Vagina (tissue), 2 donors: Measurements from ENCODE around the gene EMX1. TPM values are rescaled to one million over a fixed set of nuclear protein-coding genes. Genes with fewer than 3 reads are reported as not detected.
A peak's percentile ranks its signal among the peaks of the same experiment; 100 is the strongest.

Experiments
- DNase-seq, 2 donors: peaks; one replicate each; pipeline ENCODE4 v3.0.0-alpha.2; 2017; ENCODE audit errors: extremely low spot score in 2 of 2
- H3K27ac ChIP-seq: fragments of 200-600 bp; sonication (generic); one replicate; pipeline ENCODE4 v1.5.1; 2019
- H3K27me3 ChIP-seq: fragments of 200-600 bp; sonication (generic); one replicate; pipeline ENCODE4 v1.5.1; 2019
- H3K36me3 ChIP-seq, 2 donors: fragments of 200-600 bp; sonication (generic); one replicate each; pipeline ENCODE4 v1.5.1; 2017 to 2019
- H3K4me1 ChIP-seq: fragments of 200-600 bp; sonication (generic); one replicate; pipeline ENCODE4 v1.5.1; 2019
- H3K4me3 ChIP-seq, 2 donors: fragments of 200-600 bp; sonication (generic); 1 replicate in 1 of 2; 2 replicates in 1 of 2; pipeline ENCODE4 v1.5.1; 2016 to 2019
- H3K9me3 ChIP-seq: fragments of 200-600 bp; sonication (generic); one replicate; pipeline ENCODE4 v1.5.1; 2019
- CTCF ChIP-seq, 3 experiments: fragments of 450-650 bp in 2 of 3; fragments of 200-600 bp in 1 of 3; sonication (generic) in 1 of 3; IDR thresholded peaks; one replicate each; pipeline ENCODE4 v1.5.1; 2017 to 2019; ENCODE audit warnings: antibody characterized with exemption in 3 of 3, mild to moderate bottlenecking in 2 of 3, moderate library complexity in 2 of 3
- POLR2A ChIP-seq, 2 donors: fragments of 450-650 bp; IDR thresholded peaks; one replicate each; pipeline ENCODE4 v1.6.1; 2017; ENCODE audit warnings: antibody characterized with exemption in 2 of 2, mild to moderate bottlenecking in 2 of 2, moderate library complexity in 2 of 2
- POLR2AphosphoS5 ChIP-seq, 2 donors: sonication (generic); formaldehyde crosslinking; IDR thresholded peaks; one replicate each; pipeline ENCODE4 v1.9.0; 2017; ENCODE audit warnings: antibody characterized with exemption in 2 of 2, mild to moderate bottlenecking in 2 of 2, low read depth in 1 of 2; ENCODE audit not compliant: insufficient read depth in 1 of 2
- intact Hi-C: fragments of 100-400 bp; cut with DNase I; formaldehyde crosslinking; loops from one replicate; pipeline ENCODE4 v1.15.1; 2023
- total RNA-seq: library from RNA; depleted of rRNA; stranded (reverse); fragments of >200 nt; gene quantifications from one replicate; pipeline ENCODE4 v1.2.3, GENCODE V29; 2016

EMX1 gene
- total RNA-seq, 1 donor from 2014 or later: not detected

- TF ChIP-seq POLR2AphosphoS5 (IDR thresholded peaks at IDR 0.05; ENCODE audit: insufficient read depth in 1 of 2, low read depth in 1 of 2): no peak
- no peak for TF ChIP-seq POLR2A (IDR thresholded peaks at IDR 0.05)
- TF ChIP-seq CTCF (IDR thresholded peaks at IDR 0.05): no peak
- Histone ChIP-seq H3K9me3 (no peaks in the 10 kb centered on the region), H3K36me3 (no peaks in the 10 kb centered on the region), H3K4me3 (no peak overlapping the region), H3K27me3 (no peaks in the 10 kb centered on the region), H3K27ac (no peak overlapping the region), H3K4me1 (peaks cover 33% of the 10 kb centered on the region)
- intact Hi-C loops: loop anchor here (5.0 kb wide), 1 partner anchor 266 kb away; no protein-coding TSS in a partner anchor
- no peak for DNase-seq
Measured at GRCh38 chr2:72891091-72891818, 26.1 kb upstream of the EMX1 start.

- Histone ChIP-seq H3K36me3 (no peaks in the 10 kb centered on the region), H3K27ac (no peak overlapping the region), H3K4me3 (no peak overlapping the region), H3K4me1 (peaks cover 27% of the 10 kb centered on the region), H3K27me3 (no peaks in the 10 kb centered on the region), H3K9me3 (no peaks in the 10 kb centered on the region)
- intact Hi-C loops: loop anchor here (5.0 kb wide), 1 partner anchor 265 kb away; no protein-coding TSS in a partner anchor
- no peak for DNase-seq
- TF ChIP-seq POLR2AphosphoS5 (IDR thresholded peaks at IDR 0.05; ENCODE audit: insufficient read depth in 1 of 2, low read depth in 1 of 2): no peak
- peak in 2 of 3 experiments; percentile 33 to 52 for TF ChIP-seq CTCF (IDR thresholded peaks at IDR 0.05)
- TF ChIP-seq POLR2A (IDR thresholded peaks at IDR 0.05): no peak
Measured at GRCh38 chr2:72892506-72893173, 24.7 kb upstream of the EMX1 start.

- TF ChIP-seq POLR2AphosphoS5 (IDR thresholded peaks at IDR 0.05; ENCODE audit: insufficient read depth in 1 of 2, low read depth in 1 of 2): no peak
- TF ChIP-seq CTCF (IDR thresholded peaks at IDR 0.05): peak in 1 of 3 experiments; percentile 8
- no peak overlapping the region for H3K4me3 ChIP-seq
- H3K27ac ChIP-seq: no peak overlapping the region
- no peak for DNase-seq
- H3K9me3 ChIP-seq: no peaks in the 10 kb centered on the region
- intact Hi-C loops: loop anchor here (5.0 kb wide), 1 partner anchor 264 kb away; no protein-coding TSS in a partner anchor
- no peaks in the 10 kb centered on the region for H3K36me3 ChIP-seq
- peaks cover 18% of the 10 kb centered on the region for H3K4me1 ChIP-seq
- no peaks in the 10 kb centered on the region for H3K27me3 ChIP-seq
Measured at GRCh38 chr2:72893594-72894319, 23.6 kb upstream of the EMX1 start.

GRCh38 chr2:72894514-72894913, 22.8 kb upstream of the EMX1 start:
- no peak for TF ChIP-seq POLR2AphosphoS5 (IDR thresholded peaks at IDR 0.05; ENCODE audit: insufficient read depth in 1 of 2, low read depth in 1 of 2)
- TF ChIP-seq CTCF (IDR thresholded peaks at IDR 0.05): no peak
- TF ChIP-seq POLR2A (IDR thresholded peaks at IDR 0.05): no peak
- Histone ChIP-seq H3K27ac (no peak overlapping the region), H3K27me3 (no peaks in the 10 kb centered on the region), H3K4me1 (peaks cover 11% of the 10 kb centered on the region), H3K4me3 (no peak overlapping the region), H3K36me3 (no peaks in the 10 kb centered on the region), H3K9me3 (no peaks in the 10 kb centered on the region)
- DNase-seq: no peak
- intact Hi-C loops: loop anchor here (5.0 kb wide), 1 partner anchor 263 kb away; no protein-coding TSS in a partner anchor
